ENCODE measurements around the gene GEMIN5.

DNA sequence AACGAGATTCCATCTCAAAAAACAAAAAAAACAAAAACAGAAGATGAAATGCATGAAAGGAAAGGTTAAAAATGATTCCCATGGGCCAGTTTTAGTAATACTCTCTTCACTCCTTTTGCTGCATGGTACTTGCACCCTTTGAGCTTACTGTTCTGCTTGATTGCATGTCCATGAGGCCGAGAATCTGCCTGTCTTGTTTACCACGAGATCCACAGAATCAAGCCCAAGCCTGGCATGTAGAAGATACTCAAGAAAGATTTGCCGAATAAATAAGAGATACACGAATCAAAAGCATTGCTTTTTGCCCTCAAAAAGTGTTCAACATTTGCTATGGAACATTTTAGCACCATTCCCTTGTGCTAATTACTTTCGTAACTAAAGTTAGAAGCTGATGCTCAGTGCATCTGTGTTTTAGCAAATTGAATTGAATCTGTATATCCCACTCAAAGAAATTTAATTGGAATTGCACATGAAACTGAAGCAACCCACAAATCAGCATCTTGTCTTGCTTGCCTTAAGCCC, 88.7 kb downstream of the GEMIN5 start:
- TF ChIP-seq, protein P1, sequence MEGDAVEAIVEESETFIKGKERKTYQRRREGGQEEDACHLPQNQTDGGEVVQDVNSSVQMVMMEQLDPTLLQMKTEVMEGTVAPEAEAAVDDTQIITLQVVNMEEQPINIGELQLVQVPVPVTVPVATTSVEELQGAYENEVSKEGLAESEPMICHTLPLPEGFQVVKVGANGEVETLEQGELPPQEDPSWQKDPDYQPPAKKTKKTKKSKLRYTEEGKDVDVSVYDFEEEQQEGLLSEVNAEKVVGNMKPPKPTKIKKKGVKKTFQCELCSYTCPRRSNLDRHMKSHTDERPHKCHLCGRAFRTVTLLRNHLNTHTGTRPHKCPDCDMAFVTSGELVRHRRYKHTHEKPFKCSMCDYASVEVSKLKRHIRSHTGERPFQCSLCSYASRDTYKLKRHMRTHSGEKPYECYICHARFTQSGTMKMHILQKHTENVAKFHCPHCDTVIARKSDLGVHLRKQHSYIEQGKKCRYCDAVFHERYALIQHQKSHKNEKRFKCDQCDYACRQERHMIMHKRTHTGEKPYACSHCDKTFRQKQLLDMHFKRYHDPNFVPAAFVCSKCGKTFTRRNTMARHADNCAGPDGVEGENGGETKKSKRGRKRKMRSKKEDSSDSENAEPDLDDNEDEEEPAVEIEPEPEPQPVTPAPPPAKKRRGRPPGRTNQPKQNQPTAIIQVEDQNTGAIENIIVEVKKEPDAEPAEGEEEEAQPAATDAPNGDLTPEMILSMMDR (IDR thresholded peaks at IDR 0.05): no peak
- TF ChIP-seq JUNB (IDR thresholded peaks at IDR 0.05) (no peak), BHLHE40 (IDR thresholded peaks at IDR 0.05; ENCODE audit: low read depth, low read length) (no peak), POLR2A (IDR thresholded peaks at IDR 0.05; ENCODE audit: low read length) (no peak), EHMT2 (IDR thresholded peaks at IDR 0.05; ENCODE audit: low read depth) (no peak), RCOR1 (IDR thresholded peaks at IDR 0.05; ENCODE audit: low read depth, low read length) (no peak), MAZ (IDR thresholded peaks at IDR 0.05; ENCODE audit: borderline replicate concordance, low read depth, low read length) (no peak), SMC3 (IDR thresholded peaks at IDR 0.05) (no peak), FOXS1 (CRISPR knock-in tag; IDR thresholded peaks at IDR 0.05) (no peak), MYC (IDR thresholded peaks at IDR 0.05; ENCODE audit: borderline replicate concordance, low read length) (no peak)
